Sigmoid colon (tissue), 7 donors: ENCODE measurements around the gene FARSB. TPM values are rescaled to one million over a fixed set of nuclear protein-coding genes. Genes with fewer than 3 reads are reported as not detected.
"Not testable (repeated sequence)": the region's sequence is repeated elsewhere in the genome, so short reads cannot be mapped to it uniquely, and the experiment has no call there.

ENCODE experiments used
- DNase-seq: peaks from one replicate; pipeline ENCODE4 v3.0.0-alpha.2; 2019
- H3K27ac ChIP-seq, 4 donors: fragments of 200-600 bp; sonication (generic); one replicate each; pipeline ENCODE4 v1.5.1; 2016 to 2019; ENCODE audit warnings: mild to moderate bottlenecking in 1 of 4
- H3K27me3 ChIP-seq, 3 donors: fragments of 200-600 bp; sonication (generic); one replicate each; pipeline ENCODE4 v1.5.1; 2019; ENCODE audit warnings: mild to moderate bottlenecking in 1 of 3
- H3K36me3 ChIP-seq, 4 donors: fragments of 200-600 bp; sonication (generic); one replicate each; pipeline ENCODE4 v1.5.1; 2016 to 2019
- H3K4me1 ChIP-seq, 4 donors: fragments of 200-600 bp; sonication (generic); one replicate each; pipeline ENCODE4 v1.5.1; 2017 to 2019
- H3K4me3 ChIP-seq, 4 donors: fragments of 200-600 bp; sonication (generic); one replicate each; pipeline ENCODE4 v1.5.1; 2017 to 2019; ENCODE audit warnings: mild to moderate bottlenecking in 2 of 4, moderate library complexity in 1 of 4
- H3K9me3 ChIP-seq, 4 donors: fragments of 200-600 bp in 3 of 4; sonication (generic) in 3 of 4; one replicate each; pipeline versions ENCODE4 v1.5.1 to v1.6.1; 2013 to 2019
- EP300 ChIP-seq, 4 donors: sonication (generic); formaldehyde crosslinking; IDR thresholded peaks; one replicate each; pipeline ENCODE4 v1.6.1; 2017; ENCODE audit warnings: antibody characterized with exemption in 4 of 4
- POLR2A ChIP-seq, 2 donors: fragments of 450-650 bp; IDR thresholded peaks; one replicate each; pipeline ENCODE4 v1.6.1; 2016; ENCODE audit warnings: antibody characterized with exemption in 2 of 2, mild to moderate bottlenecking in 2 of 2, moderate library complexity in 2 of 2
- POLR2AphosphoS5 ChIP-seq, 4 donors: sonication (generic); formaldehyde crosslinking; IDR thresholded peaks; one replicate each; pipeline ENCODE4 v1.6.1; 2017; ENCODE audit warnings: antibody characterized with exemption in 4 of 4
- WGBS, 2 donors: extraction: QIAGEN DNeasy Blood & Tissue Kit; methylation state at CpG; one replicate each; pipeline ENCODE4 v1.1.7; 2013; 5-methylcytosine and 5-hydroxymethylcytosine counted together
- intact Hi-C: fragments of 100-400 bp; cut with DNase I; formaldehyde crosslinking; loops from one replicate; pipeline ENCODE4 v1.15.1; 2023
- polyA plus RNA-seq, 3 donors: library from polyadenylated mRNA; stranded (reverse); fragments of 200-250 nt; gene quantifications; one replicate each; pipeline ENCODE4 v1.2.3, GENCODE V29; 2013
- total RNA-seq, 4 donors: library from RNA; depleted of rRNA; stranded (reverse); fragments of >200 nt; gene quantifications; one replicate each; pipeline ENCODE4 v1.1.0, GENCODE V29; 2016
- TF ChIP-seq, protein P1 (sequence below), 4 experiments: fragments of 450-650 bp in 3 of 4; fragments of 200-600 bp in 1 of 4; IDR thresholded peaks; one replicate each; pipeline ENCODE4 v1.5.1; 2016 to 2019; ENCODE audit warnings: antibody characterized with exemption in 4 of 4, mild to moderate bottlenecking in 3 of 4, moderate library complexity in 2 of 4
- donor health status: healthy with polysubstance abuse.
- donor health status: Bipolar disorder and iron deficiency.
- donor health status: healthy.

Gene FARSB
- total and polyA plus RNA-seq, 7 donors = 8.3 to 23.0 (median 15.2) TPM

DNA sequence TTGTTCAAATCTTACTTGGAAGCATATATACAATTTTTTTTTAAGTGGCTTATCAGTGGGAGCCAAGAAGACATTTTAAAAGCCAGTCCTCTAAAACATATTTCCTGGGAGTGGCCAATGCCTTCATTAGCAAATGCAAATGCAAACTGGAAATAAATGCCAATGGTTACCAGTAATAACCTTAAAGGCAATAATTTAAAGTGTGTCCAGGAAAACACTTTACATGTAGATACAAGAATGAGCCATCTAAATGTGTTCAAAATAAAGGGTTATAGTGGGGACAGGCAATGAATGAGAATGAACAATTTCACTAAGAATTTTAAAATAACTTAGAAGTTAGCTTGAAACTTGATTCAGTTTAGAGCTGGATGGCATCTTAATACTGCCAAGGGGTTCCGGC, 64.2 kb downstream of the FARSB start:
- 99 to 100% methylated on average over 1 of the region's 1 CpG for WGBS, 2 donors
- Histone ChIP-seq H3K36me3 (peaks cover 0 to 29% (median 0%) of the 10 kb centered on the region in 4 donors), H3K27ac (no peak overlapping the region), H3K9me3 (no peaks in the 10 kb centered on the region), H3K4me1 (peaks cover 0 to 17% (median 3%) of the 10 kb centered on the region in 4 donors), H3K4me3 (no peak overlapping the region), H3K27me3 (no peaks in the 10 kb centered on the region)
- DNase-seq = no peak
- TF ChIP-seq EP300 (IDR thresholded peaks at IDR 0.05) = no peak
- no peak for TF ChIP-seq POLR2A (IDR thresholded peaks at IDR 0.05)
- no peak for TF ChIP-seq POLR2AphosphoS5 (IDR thresholded peaks at IDR 0.05)
- TF ChIP-seq, protein P1, sequence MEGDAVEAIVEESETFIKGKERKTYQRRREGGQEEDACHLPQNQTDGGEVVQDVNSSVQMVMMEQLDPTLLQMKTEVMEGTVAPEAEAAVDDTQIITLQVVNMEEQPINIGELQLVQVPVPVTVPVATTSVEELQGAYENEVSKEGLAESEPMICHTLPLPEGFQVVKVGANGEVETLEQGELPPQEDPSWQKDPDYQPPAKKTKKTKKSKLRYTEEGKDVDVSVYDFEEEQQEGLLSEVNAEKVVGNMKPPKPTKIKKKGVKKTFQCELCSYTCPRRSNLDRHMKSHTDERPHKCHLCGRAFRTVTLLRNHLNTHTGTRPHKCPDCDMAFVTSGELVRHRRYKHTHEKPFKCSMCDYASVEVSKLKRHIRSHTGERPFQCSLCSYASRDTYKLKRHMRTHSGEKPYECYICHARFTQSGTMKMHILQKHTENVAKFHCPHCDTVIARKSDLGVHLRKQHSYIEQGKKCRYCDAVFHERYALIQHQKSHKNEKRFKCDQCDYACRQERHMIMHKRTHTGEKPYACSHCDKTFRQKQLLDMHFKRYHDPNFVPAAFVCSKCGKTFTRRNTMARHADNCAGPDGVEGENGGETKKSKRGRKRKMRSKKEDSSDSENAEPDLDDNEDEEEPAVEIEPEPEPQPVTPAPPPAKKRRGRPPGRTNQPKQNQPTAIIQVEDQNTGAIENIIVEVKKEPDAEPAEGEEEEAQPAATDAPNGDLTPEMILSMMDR (IDR thresholded peaks at IDR 0.05) = no peak
- intact Hi-C loops = no loop called here

DNA sequence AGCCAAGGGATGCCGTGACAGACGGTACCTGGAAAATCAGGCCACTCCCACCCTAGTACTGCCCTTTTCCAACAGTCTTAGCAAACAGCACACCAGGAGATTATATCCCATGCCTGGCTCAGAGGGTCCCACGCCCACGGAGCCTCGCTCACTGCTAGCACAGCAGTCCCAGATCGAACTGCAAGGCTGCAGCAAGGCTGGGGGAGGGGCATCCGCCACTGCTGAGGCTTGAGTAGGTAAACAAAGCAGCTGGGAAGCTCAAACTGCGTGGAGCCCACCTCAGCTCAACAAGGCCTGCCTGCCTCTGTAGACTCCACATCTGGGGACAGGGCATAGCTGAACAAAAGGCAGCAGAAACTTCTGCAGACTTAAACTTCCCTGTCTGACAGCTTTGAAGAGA, 71.3 kb downstream of the FARSB start:
- H3K4me1 ChIP-seq, H3K9me3 ChIP-seq, H3K36me3 ChIP-seq, DNase-seq, intact Hi-C loops, H3K27me3 ChIP-seq, H3K27ac ChIP-seq, H3K4me3 ChIP-seq: not testable (repeated sequence)
- WGBS, 2 donors = 90 to 94% methylated on average over 8 of the region's 8 CpGs

DNA sequence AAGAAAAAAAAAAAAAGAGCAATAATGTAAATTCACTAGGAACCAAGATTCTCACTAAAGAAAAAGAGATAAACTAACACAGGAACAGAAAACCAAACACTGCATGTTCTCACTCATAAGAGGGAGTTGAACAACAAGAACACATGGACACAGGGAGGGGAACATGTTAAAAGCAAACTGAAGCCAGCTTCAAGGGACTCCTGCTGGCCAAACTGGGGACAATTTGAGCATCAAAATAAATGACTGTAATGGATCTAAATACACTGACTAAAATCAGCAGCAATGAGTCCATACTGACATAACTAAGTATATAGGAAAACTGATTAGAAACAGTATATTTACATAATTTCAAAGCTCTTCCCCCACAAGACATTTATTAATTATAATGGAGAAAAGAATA, 73.0 kb downstream of the FARSB start:
- DNase-seq = no peak
- Histone ChIP-seq H3K27ac (no peak overlapping the region), H3K9me3 (no peaks in the 10 kb centered on the region), H3K36me3 (peaks cover 0 to 6% (median 0%) of the 10 kb centered on the region in 4 donors), H3K4me3 (no peak overlapping the region), H3K27me3 (no peaks in the 10 kb centered on the region), H3K4me1 (no peaks in the 10 kb centered on the region)
- intact Hi-C loops = no loop called here
- TF ChIP-seq POLR2AphosphoS5 (IDR thresholded peaks at IDR 0.05) (no peak), POLR2A (IDR thresholded peaks at IDR 0.05) (no peak), EP300 (IDR thresholded peaks at IDR 0.05) (no peak)
- TF ChIP-seq, protein P1 (IDR thresholded peaks at IDR 0.05) = no peak

DNA sequence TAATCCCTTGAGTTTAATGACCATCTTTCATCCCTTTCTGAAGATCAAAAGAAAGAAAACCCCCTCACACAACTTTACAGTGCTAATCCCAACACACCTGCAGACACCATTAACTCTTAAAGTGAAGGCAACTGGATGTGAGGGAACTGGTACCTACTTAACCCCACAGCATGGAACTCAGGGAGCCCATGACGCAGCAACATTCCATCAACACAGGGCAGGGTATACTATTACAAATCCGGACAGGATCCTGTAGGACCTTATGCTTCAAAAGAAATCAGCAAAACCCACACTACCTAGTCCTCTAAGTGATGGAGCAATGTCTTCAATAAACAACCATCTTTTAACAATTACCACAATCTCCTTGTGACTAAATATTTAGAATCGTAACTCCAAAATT, 78.6 kb downstream of the FARSB start:
- intact Hi-C loops = no loop called here
- Histone ChIP-seq H3K27me3 (no peaks in the 10 kb centered on the region), H3K4me1 (peaks cover 0 to 51% (median 31%) of the 10 kb centered on the region in 4 donors), H3K9me3 (no peaks in the 10 kb centered on the region), H3K36me3 (no peaks in the 10 kb centered on the region), H3K27ac (no peak overlapping the region), H3K4me3 (no peak overlapping the region)
- WGBS, 2 donors = 79 to 96% methylated on average over 3 of the region's 3 CpGs
- no peak for DNase-seq
- TF ChIP-seq POLR2AphosphoS5 (IDR thresholded peaks at IDR 0.05) (no peak), POLR2A (IDR thresholded peaks at IDR 0.05) (no peak), EP300 (IDR thresholded peaks at IDR 0.05) (no peak)
- TF ChIP-seq, protein P1 (IDR thresholded peaks at IDR 0.05) = no peak

DNA sequence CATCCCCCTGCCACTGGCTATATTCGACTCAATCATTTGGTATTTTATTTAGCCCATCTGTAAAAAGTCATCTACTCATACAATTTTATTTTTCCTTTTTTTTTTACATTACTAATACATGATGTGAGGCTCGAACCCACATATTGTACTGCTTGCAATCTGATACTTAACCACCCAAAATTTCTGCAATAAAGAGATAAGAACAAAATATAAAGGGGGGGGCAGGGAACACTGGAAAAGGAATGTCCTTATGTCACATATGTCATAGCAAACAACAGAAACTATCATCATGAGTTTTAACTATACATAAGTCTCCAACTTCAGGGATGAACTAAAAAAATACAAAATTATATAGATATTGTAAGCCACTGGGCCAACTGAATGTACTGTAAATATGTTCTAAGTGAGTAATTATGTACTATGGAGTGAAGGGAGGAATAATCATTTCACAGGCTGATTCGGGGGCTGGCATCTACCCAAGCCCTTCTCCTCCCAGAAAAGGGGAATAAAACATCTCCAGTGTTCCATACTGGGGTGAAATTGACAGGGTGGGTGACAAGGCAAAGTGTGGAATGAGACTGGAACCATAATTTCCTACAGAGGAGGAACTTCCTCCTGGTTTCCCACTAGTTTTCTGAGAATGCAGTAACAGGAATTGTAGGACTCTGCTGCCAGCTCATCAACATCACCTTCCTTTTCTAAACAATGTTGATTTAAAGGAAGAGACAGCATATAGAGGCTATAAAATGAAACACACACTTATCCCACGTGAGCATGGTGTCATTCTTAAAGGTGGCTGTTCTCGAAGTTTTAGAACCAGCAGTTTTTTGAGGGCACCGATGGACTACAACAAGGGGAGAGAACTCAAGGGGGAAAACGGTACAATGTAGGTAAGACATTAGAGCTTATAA, 79.5 kb downstream of the FARSB start:
- Histone ChIP-seq H3K36me3 (peaks cover 0 to 4% (median 0%) of the 10 kb centered on the region in 4 donors), H3K27ac (no peak overlapping the region), H3K4me1 (peaks cover 0 to 60% (median 38%) of the 10 kb centered on the region in 4 donors), H3K9me3 (no peaks in the 10 kb centered on the region), H3K27me3 (no peaks in the 10 kb centered on the region), H3K4me3 (no peak overlapping the region)
- 60 to 75% methylated on average over 7 of the region's 7 CpGs for WGBS, 2 donors
- no peak for DNase-seq
- intact Hi-C loops = no loop called here
- TF ChIP-seq POLR2AphosphoS5 (IDR thresholded peaks at IDR 0.05) = no peak
- no peak for TF ChIP-seq POLR2A (IDR thresholded peaks at IDR 0.05)
- TF ChIP-seq, protein P1 (IDR thresholded peaks at IDR 0.05) = no peak
- TF ChIP-seq EP300 (IDR thresholded peaks at IDR 0.05) = no peak
